SK-MEL-5 (cell line): ENCODE results near the gene HTR7. TPM values are rescaled to one million over a fixed set of nuclear protein-coding genes. Genes with fewer than 3 reads are reported as not detected.
A peak's percentile ranks its signal among the peaks of the same experiment; 100 is the strongest.
"Not testable (repeated sequence)": the region's sequence is repeated elsewhere in the genome, so short reads cannot be mapped to it uniquely, and the experiment has no call there.

ENCODE experiments used
- DNase-seq: peaks from one replicate; pipeline ENCODE4 v3.0.0-alpha.2; 2016; ENCODE audit warnings: low read depth, low spot score
- in situ Hi-C: cut with HindIII; loops from 2 replicates; pipeline ENCODE4 v1.10.0; 2016; ENCODE audit warnings: low sequenced_read_pairs, high pct_unique_total_duplicates, low pct_unique_long_range_greater_than_20kb
- polyA plus RNA-seq, 2 experiments: library from polyadenylated mRNA; depleted of rRNA; stranded (reverse); fragments of >200 nt; gene quantifications; 2 replicates each; pipeline ENCODE4 v1.2.3, GENCODE V29; 2015
- total RNA-seq: library from RNA; depleted of rRNA; stranded (reverse); fragments of >200 nt; shearing (Covaris generic); gene quantifications from 2 replicates; pipeline ENCODE4 v1.2.3, GENCODE V29; 2014; rRNA removed

The HTR7 gene
- total RNA-seq, result 1.3 and 1.6 TPM in 2 replicates
- 2.0 and 2.8 TPM in 2 replicates for polyA plus RNA-seq (2015; cell fraction: cytosol; rRNA removed)
- polyA plus RNA-seq (2015; cell fraction: nucleus; rRNA removed), result 0.65 and 0.93 TPM in 2 replicates

DNA sequence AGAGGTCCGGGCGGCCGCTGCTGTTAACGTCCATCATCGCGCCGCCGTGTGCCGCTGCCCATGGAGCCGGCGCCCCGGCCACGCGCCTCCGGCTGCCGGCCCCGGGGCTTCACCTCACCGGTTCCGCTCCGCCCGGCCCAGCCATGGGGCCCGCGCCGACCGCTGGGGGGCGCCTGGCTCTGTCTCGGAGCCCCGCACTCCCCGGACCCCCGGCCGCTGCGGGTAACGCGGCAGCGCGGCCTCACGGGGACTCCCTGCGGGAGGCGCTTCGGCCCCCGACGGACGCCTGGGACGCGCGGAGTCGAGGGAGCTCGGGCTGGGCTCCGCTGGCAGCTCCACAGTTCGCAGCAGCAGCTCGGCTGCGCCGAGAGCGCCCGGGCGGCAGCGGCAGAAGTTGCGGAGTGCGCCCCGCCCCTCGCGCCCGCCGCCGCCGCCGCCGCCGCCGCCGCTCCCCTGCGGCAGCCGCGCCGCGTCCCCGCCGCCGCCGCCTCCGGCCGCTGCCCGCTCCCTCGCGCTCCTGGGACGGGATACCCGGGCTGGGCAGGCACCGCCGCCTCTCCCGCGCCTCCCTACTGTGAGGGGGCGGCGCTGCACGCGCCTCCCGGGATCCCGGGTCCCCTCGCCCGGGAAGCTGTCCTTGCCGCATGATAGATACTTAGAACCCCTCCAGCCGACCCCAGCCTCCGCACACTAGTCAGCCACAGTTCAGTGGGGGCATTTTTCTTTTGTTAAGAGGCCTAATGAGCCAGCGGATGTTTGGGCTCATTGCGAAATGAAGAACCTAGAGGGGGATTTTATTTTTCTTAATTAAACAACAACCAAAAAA, at the start of gene HTR7:
HTR7 (minus strand) TSS at position 405 of the 826 bp plus-strand sequence; CDS start at position 37, 368 bp downstream.
- in situ Hi-C loops, result no loop called here
- DNase-seq, result peak; percentile 53

DNA sequence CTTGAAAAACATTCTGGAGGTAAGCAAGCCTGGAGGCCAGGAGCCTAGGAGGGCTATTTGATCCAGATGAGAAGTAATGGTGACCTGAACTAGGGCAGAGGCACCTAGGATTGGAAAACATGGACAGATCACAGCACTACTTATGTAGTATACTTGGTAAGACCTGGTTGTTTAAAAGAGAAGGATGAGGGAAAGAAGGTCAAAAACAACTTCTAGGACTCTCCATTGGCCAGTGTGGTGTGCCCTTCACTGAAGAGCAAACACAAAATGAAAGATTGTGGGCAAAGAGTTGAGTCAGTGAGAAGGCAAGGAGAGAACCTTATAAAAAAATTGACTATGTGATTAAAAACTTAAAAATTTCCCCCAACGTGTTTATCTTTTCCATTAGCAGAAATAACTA, 48.8 kb upstream of the HTR7 start:
- in situ Hi-C loops, result no loop called here
- DNase-seq, result no peak

DNA sequence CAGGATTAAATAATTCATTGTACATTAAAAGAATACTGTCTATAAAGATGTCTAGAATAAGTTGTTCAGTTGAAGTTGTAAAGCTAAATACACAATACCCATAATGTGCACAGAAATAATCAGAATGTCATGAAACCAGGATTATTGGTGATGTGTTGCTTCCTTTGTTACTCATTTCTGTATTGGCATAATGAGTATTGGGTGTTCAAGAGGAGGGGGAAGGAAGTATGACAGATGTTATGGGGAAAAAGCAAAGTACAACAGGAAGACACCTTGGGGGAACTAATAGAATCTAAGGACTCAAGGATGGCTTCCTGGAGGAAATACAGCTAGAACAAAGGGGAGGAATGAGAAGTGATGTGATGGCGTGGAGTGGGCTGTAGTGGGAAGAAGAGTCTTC, 48.1 kb upstream of the HTR7 start:
- in situ Hi-C loops, result no loop called here
- no peak for DNase-seq

DNA sequence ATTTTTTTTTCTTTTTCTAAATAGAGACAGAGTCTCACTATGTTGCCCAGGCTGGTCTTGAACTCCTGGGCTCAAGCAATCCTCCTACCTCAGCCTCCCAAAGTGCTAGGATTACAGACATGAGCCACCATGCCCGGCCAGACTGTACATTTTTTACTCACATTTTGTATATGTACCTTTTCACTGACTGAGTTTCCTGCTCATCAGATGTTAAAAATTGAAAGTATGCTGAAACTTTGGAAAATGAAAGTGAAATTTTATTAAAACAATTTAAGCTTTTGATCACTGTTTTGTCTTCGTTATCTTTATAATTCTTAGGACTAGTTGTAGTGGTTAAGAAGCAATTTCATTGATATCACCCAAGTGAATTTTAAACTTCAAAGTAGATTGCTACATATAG, 39.1 kb upstream of the HTR7 start:
- not testable (repeated sequence) for DNase-seq
- in situ Hi-C loops, result loop anchor here (10.0 kb wide), 1 partner anchor 358 kb away; no protein-coding TSS in a partner anchor

DNA sequence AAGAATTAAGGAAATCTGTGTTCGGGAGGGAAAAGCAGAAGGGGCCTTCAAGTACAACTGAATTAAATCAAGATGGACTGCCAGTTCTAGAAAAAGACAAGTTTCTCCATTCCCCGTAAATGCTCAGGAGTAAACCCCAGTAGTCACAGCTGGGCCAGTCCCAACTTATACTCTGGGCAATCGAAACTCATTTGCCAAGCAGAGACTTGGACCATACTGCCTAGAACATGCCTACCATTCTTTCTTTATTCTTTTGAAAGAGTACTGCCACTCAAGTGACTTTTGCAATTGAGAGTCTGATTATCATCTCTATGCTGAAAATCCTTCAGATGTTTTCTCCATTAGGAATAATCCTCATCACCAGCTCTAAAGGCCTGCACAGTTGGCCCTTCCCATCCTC, 35.4 kb upstream of the HTR7 start:
- no peak for DNase-seq
- in situ Hi-C loops, result loop anchor here (10.0 kb wide), 1 partner anchor 362 kb away; no protein-coding TSS in a partner anchor

DNA sequence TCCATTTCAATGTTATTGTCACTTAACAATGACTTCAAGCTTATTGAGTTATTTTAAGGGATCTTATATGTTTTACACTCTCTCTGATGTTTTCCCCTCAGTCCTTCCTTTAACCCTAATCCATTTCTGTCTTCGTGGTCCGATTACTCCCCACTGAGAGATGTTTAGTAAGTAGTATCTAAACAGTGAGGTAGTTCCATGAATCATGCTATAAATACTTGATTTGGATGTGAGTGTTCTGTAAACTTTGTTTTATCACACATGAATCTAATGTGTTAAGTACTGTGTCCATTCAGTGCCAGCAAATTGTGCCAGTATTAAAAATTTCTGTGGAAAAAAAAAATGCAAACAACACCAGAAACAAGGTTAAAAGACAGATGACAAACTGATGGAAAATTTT, 32.5 kb upstream of the HTR7 start:
- no peak for DNase-seq
- in situ Hi-C loops, result loop anchor here (10.0 kb wide), 1 partner anchor 364 kb away; no protein-coding TSS in a partner anchor

DNA sequence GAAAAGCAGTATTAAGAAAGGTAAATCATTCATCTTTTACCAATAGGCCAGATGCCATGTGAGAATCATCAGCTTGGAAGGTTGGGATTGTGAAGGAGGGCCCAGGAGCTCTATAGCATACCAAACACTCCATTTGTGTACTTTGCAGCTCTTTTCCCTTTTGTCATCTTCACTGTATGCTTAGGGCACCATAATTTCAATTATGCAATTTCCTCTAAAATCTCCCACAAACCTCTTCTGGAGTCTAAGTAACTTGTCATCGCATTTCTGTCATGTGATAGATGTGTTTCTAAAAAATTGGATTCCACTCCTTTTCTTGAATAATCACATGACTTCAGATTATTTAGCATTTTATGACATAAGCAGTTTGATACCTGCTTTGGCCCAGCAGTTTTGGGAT, 31.8 kb upstream of the HTR7 start:
- in situ Hi-C loops, result loop anchor here (10.0 kb wide), 1 partner anchor 365 kb away; no protein-coding TSS in a partner anchor
- DNase-seq, result no peak

DNA sequence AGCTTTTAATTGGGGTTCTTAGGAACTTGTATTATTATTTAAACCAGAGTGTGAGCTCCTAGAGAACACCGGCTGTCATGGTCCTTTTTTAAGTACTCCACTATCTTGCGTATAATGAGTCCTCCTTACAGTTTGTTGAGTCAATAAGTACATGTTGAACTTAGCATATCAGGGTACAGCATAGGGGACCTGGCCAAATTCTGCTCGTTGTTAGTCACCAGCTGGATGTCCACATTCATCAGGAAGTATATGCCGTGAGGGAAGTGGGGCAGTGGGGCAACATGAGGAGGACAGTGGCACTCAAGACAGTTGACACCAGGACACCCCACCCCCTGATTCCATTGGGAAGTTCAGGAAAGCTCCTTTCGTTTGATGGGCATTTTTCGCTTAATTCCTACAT, 30.5 kb upstream of the HTR7 start:
- no peak for DNase-seq
- in situ Hi-C loops, result no loop called here

DNA sequence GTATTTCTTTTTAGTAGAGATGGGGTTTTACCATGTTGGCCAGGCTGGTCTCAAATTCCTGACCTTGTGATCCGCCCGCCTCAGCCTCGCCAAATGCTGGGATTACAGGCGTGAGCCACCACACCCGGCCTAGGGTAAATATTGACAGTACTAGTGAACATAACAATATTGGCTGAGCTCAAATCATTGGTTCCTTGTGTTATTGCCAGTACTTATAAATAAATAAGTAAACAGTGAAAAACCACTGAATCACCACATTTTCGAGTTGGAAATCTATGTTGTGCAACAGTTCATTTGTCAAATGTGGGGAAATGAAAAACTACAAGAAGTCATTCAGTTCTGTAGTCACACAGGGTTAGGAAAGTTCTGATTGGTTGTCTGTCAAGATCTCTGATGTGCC, 29.7 kb upstream of the HTR7 start:
- in situ Hi-C loops, result no loop called here
- no peak for DNase-seq

DNA sequence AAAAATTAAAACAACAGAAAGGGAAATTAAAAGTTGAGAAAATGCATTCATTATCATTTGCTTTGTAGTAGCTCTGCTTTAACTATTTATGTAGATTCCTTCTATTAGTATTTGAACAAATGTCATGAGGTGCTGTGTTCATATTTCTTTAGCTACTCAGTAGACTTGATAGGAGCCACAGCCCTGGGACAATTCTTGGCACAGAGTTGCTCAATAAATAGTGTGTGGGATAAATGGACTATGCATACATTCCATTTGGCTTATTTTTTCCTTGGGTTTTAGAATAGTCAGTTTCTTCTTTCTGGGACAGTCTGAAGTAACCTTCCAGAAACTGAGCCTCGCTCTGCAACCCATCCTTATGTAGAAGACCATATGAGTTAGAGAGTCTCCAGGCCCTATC, 27.3 kb upstream of the HTR7 start:
- no peak for DNase-seq
- in situ Hi-C loops, result no loop called here

DNA sequence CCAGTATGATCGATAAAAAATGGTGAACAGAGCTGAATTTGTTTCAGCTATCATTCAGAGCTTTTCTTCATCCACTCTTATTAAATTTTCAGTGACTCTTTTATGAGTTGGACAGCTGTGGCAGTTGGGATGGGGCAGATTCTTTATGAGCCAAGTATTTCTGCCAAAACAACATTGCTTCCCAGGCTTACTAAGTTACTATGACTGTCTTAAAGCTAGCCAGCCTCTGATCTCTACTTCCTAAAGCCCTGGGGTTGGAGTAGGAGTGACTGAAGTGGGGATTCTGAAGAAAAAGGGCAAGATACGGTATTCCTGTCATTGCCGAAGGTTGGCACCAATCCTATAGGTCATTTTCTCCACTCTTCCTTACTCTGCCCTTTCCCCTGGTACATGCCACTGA, 26.6 kb upstream of the HTR7 start:
- no peak for DNase-seq
- in situ Hi-C loops, result no loop called here

DNA sequence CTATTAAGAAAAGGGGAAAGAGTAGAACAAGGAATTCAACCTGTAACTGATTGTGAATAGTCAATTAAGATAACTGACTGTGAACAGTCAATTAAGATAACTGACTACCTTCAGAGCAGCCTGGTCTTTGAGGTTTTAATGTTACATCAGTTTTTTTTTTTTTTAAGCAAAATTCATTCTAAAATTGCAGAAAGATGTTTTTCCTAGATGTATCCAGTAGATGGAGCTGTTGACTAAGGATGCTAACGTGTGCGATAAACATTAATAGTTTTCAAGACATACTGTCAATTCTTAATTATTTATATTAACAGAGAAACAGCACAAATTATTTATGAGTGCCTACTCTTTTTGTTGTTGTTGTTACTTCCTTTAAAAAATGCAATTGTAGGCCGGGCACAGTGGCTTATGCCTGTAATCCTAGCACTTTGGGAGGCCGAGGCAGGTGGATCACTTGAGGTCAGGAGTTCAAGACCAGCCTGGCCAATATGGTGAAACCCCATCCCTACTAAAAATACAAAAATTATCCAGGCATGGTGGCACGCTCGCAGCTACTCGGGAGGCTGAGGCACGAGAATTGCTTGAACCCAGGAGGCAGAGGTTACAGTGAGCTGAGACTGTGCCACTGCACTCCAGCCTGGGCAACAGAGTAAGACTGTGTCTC, 22.4 kb upstream of the HTR7 start:
- in situ Hi-C loops, result not testable (repeated sequence)

DNA sequence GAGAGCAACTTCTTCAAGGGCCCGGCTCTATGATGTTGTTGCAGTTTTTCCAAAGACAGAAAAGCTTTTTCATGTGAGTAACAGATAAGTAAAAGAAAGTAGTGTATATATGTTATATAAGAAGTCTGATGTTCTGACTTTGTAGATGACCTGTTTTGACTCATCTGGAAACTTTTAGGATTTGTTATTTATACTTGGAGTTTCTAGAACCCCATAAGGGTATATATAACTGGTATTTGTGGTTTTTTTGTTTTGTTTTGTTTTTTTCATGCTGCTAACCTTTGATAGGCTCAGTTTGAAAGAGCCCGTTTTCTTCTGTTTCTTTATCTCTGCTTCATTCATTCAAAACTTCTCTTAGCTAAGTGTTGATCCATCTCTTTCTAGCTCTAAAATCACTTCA, 21.2 kb upstream of the HTR7 start:
- no peak for DNase-seq
- in situ Hi-C loops, result no loop called here

More for the DNA sequence above, 22.4 kb upstream of the HTR7 start:
- peak; percentile 48 for DNase-seq

DNA sequence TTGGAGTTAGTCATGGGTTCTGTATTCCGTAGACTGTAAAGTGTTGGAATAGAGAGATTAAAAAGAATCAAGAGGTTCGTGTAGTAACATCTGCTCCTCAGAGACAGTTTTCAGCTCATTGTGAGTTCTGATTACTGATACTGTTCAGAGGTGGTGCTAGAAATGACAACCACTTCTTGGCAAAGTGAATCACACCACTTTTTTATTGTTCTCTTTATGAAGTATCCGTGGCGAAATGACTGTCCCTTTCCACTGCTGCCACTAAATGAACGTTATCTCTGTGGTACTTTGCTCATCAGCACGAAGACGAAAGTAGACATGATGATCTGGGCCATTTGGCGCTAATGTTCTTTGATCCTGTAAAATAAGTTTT, 14.8 kb upstream of the HTR7 start:
- in situ Hi-C loops, result no loop called here
- no peak for DNase-seq

DNA sequence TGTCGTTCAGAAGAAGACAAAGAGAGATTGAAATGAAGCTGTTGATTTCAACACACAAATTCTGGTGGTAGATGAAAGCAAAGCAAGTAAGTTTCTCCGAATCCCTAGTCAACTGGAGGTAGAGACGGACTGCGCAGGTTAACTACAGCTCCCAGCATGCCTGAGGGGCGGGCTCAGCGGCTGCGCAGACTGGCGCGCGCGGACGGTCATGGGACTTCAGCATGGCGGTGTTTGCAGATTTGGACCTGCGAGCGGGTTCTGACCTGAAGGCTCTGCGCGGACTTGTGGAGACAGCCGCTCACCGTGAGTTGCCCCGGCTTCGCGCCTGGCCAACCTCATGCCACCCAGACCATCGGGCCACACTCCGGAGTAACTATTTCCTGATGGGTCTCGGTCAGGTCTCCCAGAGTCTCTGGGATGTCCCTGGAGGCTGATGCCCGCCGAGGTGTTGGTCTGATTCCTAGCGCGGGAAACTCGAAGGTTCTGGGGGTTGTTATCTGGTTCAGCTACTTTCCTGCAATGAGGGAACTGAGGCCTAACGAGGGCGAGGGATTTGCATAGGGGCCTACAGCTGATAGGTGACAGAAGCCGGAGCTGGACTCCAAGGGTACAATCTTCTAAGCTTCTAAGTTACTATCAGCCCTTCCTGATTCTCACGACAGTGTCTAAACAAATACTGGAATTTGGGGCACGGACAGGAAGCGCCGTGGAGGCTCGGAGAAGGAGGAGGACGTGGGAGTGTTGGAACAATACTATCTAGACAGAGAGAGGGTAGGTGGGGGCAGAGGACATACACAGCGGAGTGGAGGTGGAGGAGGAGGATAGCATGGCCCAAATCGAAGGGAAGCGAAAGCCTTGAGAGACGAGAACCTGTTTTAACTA, 14.2 kb upstream of the HTR7 start, which contains the start of gene RPP30:
RPP30 (plus strand) TSS at position 209 of the 882 bp plus-strand sequence; CDS start at position 222, 13 bp downstream.
- in situ Hi-C loops, result no loop called here
- peak; percentile 82 for DNase-seq

DNA sequence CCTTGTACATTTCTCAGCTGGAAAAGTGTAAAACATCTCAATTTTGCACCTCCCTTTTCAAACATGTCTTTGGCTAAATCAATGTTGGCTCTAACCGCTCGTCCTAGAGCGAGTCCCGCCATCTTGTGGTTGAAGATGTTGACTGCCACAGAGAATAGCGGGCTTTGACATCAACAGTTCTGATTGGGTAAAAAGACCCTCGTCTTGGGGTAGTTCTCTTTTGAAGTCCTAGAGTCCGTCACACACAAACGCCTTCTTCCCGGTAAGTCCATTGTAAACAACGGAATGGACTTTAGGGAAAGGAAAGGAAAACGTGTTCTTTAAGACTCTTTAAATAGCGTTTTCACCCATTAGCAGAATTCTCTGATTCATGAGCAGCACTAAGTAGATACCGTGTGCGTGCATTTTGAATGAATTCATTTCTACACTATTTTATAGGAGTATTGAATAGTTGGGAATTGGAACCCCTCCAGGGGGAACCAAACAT, 13.5 kb upstream of the HTR7 start:
- DNase-seq, result peak; percentile 89
- in situ Hi-C loops, result no loop called here

DNA sequence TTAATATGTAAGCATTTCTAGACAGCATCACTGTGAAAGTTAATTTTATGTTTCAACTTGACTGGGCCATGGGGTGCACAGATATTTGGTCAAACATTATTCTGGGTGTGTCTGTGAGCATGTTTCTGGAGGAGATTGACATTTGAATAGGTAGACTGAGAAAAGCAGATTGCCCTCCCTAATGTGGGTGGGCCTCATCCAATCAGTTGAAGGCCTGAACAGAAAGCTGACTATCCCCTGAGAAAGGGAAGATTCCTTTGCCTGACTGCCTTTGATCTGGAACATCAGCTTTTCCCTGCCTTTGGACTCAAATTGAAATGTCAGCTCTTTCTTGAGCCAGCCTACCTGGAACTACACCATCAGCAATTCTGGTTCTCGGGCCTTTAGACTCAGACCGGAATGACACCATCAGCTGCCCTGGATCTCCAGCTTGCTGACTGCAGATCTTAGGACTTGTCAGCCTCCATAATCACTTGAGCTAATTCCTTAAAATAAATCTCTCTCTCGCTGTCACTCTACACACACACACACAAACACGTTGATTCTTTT, 8.3 kb upstream of the HTR7 start:
- DNase-seq, result no peak
- in situ Hi-C loops, result no loop called here
